ACC112 (cell line): ENCODE data around the gene TRIM41.

Source experiments
- H2AFZ ChIP-seq: fragments of 200-600 bp; sonication (generic); one replicate; pipeline ENCODE4 v1.6.0; 2017; ENCODE audit warnings: antibody characterized with exemption, low read length; ENCODE audit not compliant: unreplicated experiment
- H3K27ac ChIP-seq: fragments of 200-600 bp; sonication (generic); 2 replicates; pipeline ENCODE4 v1.5.1; 2014; ENCODE audit warnings: low read depth, mild to moderate bottlenecking, antibody characterized with exemption, low read length, moderate library complexity
- H3K27me3 ChIP-seq: fragments of 200-600 bp; sonication (generic); 2 replicates; pipeline ENCODE4 v1.6.1; 2014; ENCODE audit warnings: mild to moderate bottlenecking, antibody characterized with exemption, low read length, moderate library complexity, mixed read lengths; ENCODE audit not compliant: insufficient read depth
- H3K36me3 ChIP-seq: fragments of 200-600 bp; sonication (generic); 2 replicates; pipeline ENCODE4 v1.6.1; 2016; ENCODE audit warnings: mild to moderate bottlenecking, antibody characterized with exemption, low read length, moderate library complexity, mixed read lengths; ENCODE audit not compliant: insufficient read depth
- H3K4me1 ChIP-seq: fragments of 200-600 bp; sonication (generic); one replicate; pipeline ENCODE4 v1.6.1; 2016; ENCODE audit warnings: low read length, mixed read lengths; ENCODE audit not compliant: insufficient read depth, unreplicated experiment, control insufficient read depth
- H3K4me3 ChIP-seq: fragments of 200-600 bp; sonication (generic); 2 replicates; pipeline ENCODE4 v1.5.1; 2014; ENCODE audit warnings: mild to moderate bottlenecking, low read depth, low read length
- H3K79me2 ChIP-seq: fragments of 200-600 bp; sonication (generic); one replicate; pipeline ENCODE4 v1.6.0; 2016; ENCODE audit warnings: low read length; ENCODE audit not compliant: control insufficient read depth, unreplicated experiment, insufficient read depth

The TRIM41 gene

GRCh38 chr5:181233801-181234454, 10.8 kb downstream of the TRIM41 start:
- H3K36me3 ChIP-seq: peaks cover 37% of the 10 kb centered on the region
- H3K27ac ChIP-seq: no peak overlapping the region
- peaks cover 3% of the 10 kb centered on the region for H3K4me1 ChIP-seq
- no peak overlapping the region for H2AFZ ChIP-seq
- H3K27me3 ChIP-seq: no peaks in the 10 kb centered on the region
- H3K79me2 ChIP-seq: peaks cover 14% of the 10 kb centered on the region
- no peak overlapping the region for H3K4me3 ChIP-seq

- no peak overlapping the region for H2AFZ ChIP-seq
- no peaks in the 10 kb centered on the region for H3K27me3 ChIP-seq
- no peak overlapping the region for H3K4me3 ChIP-seq
- H3K79me2 ChIP-seq: peaks cover 21% of the 10 kb centered on the region
- H3K27ac ChIP-seq: peak overlapping the region; percentile 7; the same call in 1 of the 2 replicates
- peaks cover 44% of the 10 kb centered on the region for H3K36me3 ChIP-seq
- H3K4me1 ChIP-seq: peaks cover 9% of the 10 kb centered on the region
These were observed 11.6 kb downstream of the TRIM41 start for GRCh38 chr5:181234455-181235306.

GRCh38 chr5:181235323-181235688, 12.2 kb downstream of the TRIM41 start:
- Histone ChIP-seq H3K4me3 (no peak overlapping the region), H3K79me2 (peaks cover 26% of the 10 kb centered on the region), H3K36me3 (peaks cover 44% of the 10 kb centered on the region), H3K4me1 (peaks cover 9% of the 10 kb centered on the region), H2AFZ (no peak overlapping the region), H3K27me3 (no peaks in the 10 kb centered on the region), H3K27ac (0 out of 2 replicates have a peak overlapping the region, but pooled peaks have one; percentile 8)

GRCh38 chr5:181235689-181236366, 12.7 kb downstream of the TRIM41 start:
- H3K36me3 ChIP-seq: peaks cover 44% of the 10 kb centered on the region
- no peak overlapping the region for H3K4me3 ChIP-seq
- peaks cover 31% of the 10 kb centered on the region for H3K79me2 ChIP-seq
- peak overlapping the region; percentile 8; the same call in 1 of the 2 replicates for H3K27ac ChIP-seq
- H2AFZ ChIP-seq: no peak overlapping the region
- H3K27me3 ChIP-seq: no peaks in the 10 kb centered on the region
- H3K4me1 ChIP-seq: peaks cover 12% of the 10 kb centered on the region

- Histone ChIP-seq H3K4me3 (no peak overlapping the region), H2AFZ (no peak overlapping the region), H3K79me2 (peaks cover 37% of the 10 kb centered on the region), H3K4me1 (peaks cover 17% of the 10 kb centered on the region), H3K36me3 (peaks cover 44% of the 10 kb centered on the region), H3K27ac (no peak overlapping the region; the same call in 1 of the 2 replicates), H3K27me3 (no peaks in the 10 kb centered on the region)
These were observed 13.4 kb downstream of the TRIM41 start for GRCh38 chr5:181236471-181236870.

- peaks cover 22% of the 10 kb centered on the region for H3K4me1 ChIP-seq
- peaks cover 49% of the 10 kb centered on the region for H3K36me3 ChIP-seq
- no peak overlapping the region for H3K27ac ChIP-seq
- no peak overlapping the region for H3K4me3 ChIP-seq
- H3K27me3 ChIP-seq: no peaks in the 10 kb centered on the region
- peaks cover 44% of the 10 kb centered on the region for H3K79me2 ChIP-seq
- no peak overlapping the region for H2AFZ ChIP-seq
These were observed 14.0 kb downstream of the TRIM41 start for GRCh38 chr5:181236954-181237641.

- no peak overlapping the region for H2AFZ ChIP-seq
- no peak overlapping the region for H3K4me3 ChIP-seq
- H3K27me3 ChIP-seq: no peaks in the 10 kb centered on the region
- peaks cover 51% of the 10 kb centered on the region for H3K79me2 ChIP-seq
- no peak overlapping the region for H3K27ac ChIP-seq
- H3K36me3 ChIP-seq: peaks cover 56% of the 10 kb centered on the region
- peaks cover 23% of the 10 kb centered on the region for H3K4me1 ChIP-seq
These were observed 14.8 kb downstream of the TRIM41 start for GRCh38 chr5:181237729-181238385.

GRCh38 chr5:181239062-181239663, 16.1 kb downstream of the TRIM41 start:
- Histone ChIP-seq H3K27me3 (no peaks in the 10 kb centered on the region), H2AFZ (no peak overlapping the region), H3K4me1 (peaks cover 23% of the 10 kb centered on the region), H3K79me2 (peaks cover 60% of the 10 kb centered on the region), H3K4me3 (no peak overlapping the region), H3K27ac (no peak overlapping the region), H3K36me3 (peaks cover 61% of the 10 kb centered on the region)

GRCh38 chr5:181241393-181241975, 18.4 kb downstream of the TRIM41 start:
- Histone ChIP-seq H3K36me3 (peaks cover 49% of the 10 kb centered on the region), H3K79me2 (peaks cover 73% of the 10 kb centered on the region), H2AFZ (no peak overlapping the region), H3K27ac (peak overlapping the region; percentile 93), H3K4me3 (peak overlapping the region; percentile 98), H3K27me3 (no peaks in the 10 kb centered on the region), H3K4me1 (peaks cover 35% of the 10 kb centered on the region)
